GF-D8 (cell line): ENCODE measurements around the gene ARHGAP32.

ENCODE experiments used
- DNase-seq: peaks from one replicate; lab custom pipeline; 2025; lab: John Stamatoyannopoulos, UW

The ARHGAP32 gene

GRCh38 chr11:129192150-129192549 is at the start of gene ARHGAP32:
Gene ARHGAP32 (minus strand): TSS chr11:129192325. CDS start chr11:129192198, 127 bp downstream.
- no peak for DNase-seq

- no peak for DNase-seq
Measured at GRCh38 chr11:129239207-129239606, 47.1 kb upstream of the ARHGAP32 start.

- DNase-seq = no peak
Measured at GRCh38 chr11:129237880-129238638, 45.9 kb upstream of the ARHGAP32 start.

- no peak for DNase-seq
Measured at GRCh38 chr11:129237456-129237855, 45.3 kb upstream of the ARHGAP32 start.

- no peak for DNase-seq
Measured at GRCh38 chr11:129236850-129237249, 44.7 kb upstream of the ARHGAP32 start.

GRCh38 chr11:129234978-129235377 is 42.9 kb upstream of the ARHGAP32 start:
- no peak for DNase-seq

- DNase-seq = no peak
Measured at GRCh38 chr11:129230006-129230405, 37.9 kb upstream of the ARHGAP32 start.

GRCh38 chr11:129226207-129226798 is 34.2 kb upstream of the ARHGAP32 start:
- DNase-seq = no peak

GRCh38 chr11:129225190-129225589 is 33.1 kb upstream of the ARHGAP32 start:
- no peak for DNase-seq

GRCh38 chr11:129224538-129224937 is 32.4 kb upstream of the ARHGAP32 start:
- no peak for DNase-seq

GRCh38 chr11:129223701-129224149 is 31.6 kb upstream of the ARHGAP32 start:
- DNase-seq = no peak

- DNase-seq = no peak
Measured at GRCh38 chr11:129223260-129223659, 31.1 kb upstream of the ARHGAP32 start.

GRCh38 chr11:129222158-129222557 is 30.0 kb upstream of the ARHGAP32 start:
- DNase-seq = no peak

- DNase-seq = no peak
Measured at GRCh38 chr11:129215506-129216245, 23.6 kb upstream of the ARHGAP32 start.

GRCh38 chr11:129214710-129215295 is 22.7 kb upstream of the ARHGAP32 start:
- DNase-seq = no peak

- DNase-seq = no peak
Measured at GRCh38 chr11:129213261-129213660, 21.1 kb upstream of the ARHGAP32 start.

GRCh38 chr11:129211397-129211796 is 19.3 kb upstream of the ARHGAP32 start:
- no peak for DNase-seq

- DNase-seq = peak; percentile 80
Measured at GRCh38 chr11:129210831-129211181, 18.7 kb upstream of the ARHGAP32 start.

- no peak for DNase-seq
Measured at GRCh38 chr11:129209891-129210830, 18.0 kb upstream of the ARHGAP32 start.

- no peak for DNase-seq
Measured at GRCh38 chr11:129208863-129209262, 16.7 kb upstream of the ARHGAP32 start.

- no peak for DNase-seq
Measured at GRCh38 chr11:129204150-129204838, 12.2 kb upstream of the ARHGAP32 start.
